PC-3 (cell line): ENCODE data around the gene SCAP. TPM values are rescaled to one million over a fixed set of nuclear protein-coding genes. Genes with fewer than 3 reads are reported as not detected.

Source experiments
- ATAC-seq: fragments of 200-7000 bp; cut with Tn5 transposase; 2 replicates; pipeline ENCODE4 v1.9.1; 2020; ENCODE audit warnings: mild to moderate bottlenecking, moderate library complexity
- BruUV-seq: library from RNA; stranded (reverse); fragments of 400-500 nt; replicated peaks from 2 replicates; lab custom pipeline; 2021; lab: Mats Ljungman, UMichigan
- CTCF ChIA-PET: fragments of 300-600 bp; sonication (Branson Sonifier 250); formaldehyde crosslinking; loops from one replicate; lab custom pipeline; 2022; ENCODE audit warnings: antibody characterized with exemption; lab: Charles Lee
- POLR2A ChIA-PET: fragments of 300-600 bp; sonication (Branson Sonifier 250); formaldehyde crosslinking; loops from one replicate; lab custom pipeline; 2022; ENCODE audit warnings: antibody characterized with exemption; ENCODE audit not compliant: unreplicated experiment; lab: Charles Lee
- DNase-seq: peaks from one replicate; pipeline ENCODE4 v3.0.0-alpha.2; 2015
- H2AFZ ChIP-seq: fragments of 300-600 bp; sonication (generic); 2 replicates; pipeline ENCODE4 v1.6.0; 2016; ENCODE audit warnings: antibody characterized with exemption, low read length
- H3F3A ChIP-seq: fragments of 300-600 bp; sonication (generic); one replicate; pipeline ENCODE4 v1.6.0; 2017; ENCODE audit warnings: antibody characterized with exemption, low read length, control low read depth, mild to moderate bottlenecking; ENCODE audit not compliant: unreplicated experiment
- H3K27ac ChIP-seq: fragments of 300-600 bp; sonication (generic); 2 replicates; pipeline ENCODE4 v1.5.1; 2016; ENCODE audit warnings: mild to moderate bottlenecking, low read length
- H3K27me3 ChIP-seq: fragments of 300-600 bp; sonication (generic); 2 replicates; pipeline ENCODE4 v1.6.1; 2016; ENCODE audit warnings: low read length, mixed read lengths
- H3K36me3 ChIP-seq: fragments of 300-600 bp; sonication (generic); 2 replicates; pipeline ENCODE4 v1.6.1; 2016; ENCODE audit warnings: low read depth, mixed run types, low read length, mixed read lengths
- H3K4me1 ChIP-seq: fragments of 300-600 bp; sonication (generic); 2 replicates; pipeline ENCODE4 v1.5.1; 2016; ENCODE audit warnings: low read length; ENCODE audit not compliant: insufficient read depth
- H3K4me2 ChIP-seq: fragments of 300-600 bp; sonication (generic); 2 replicates; pipeline ENCODE4 v1.6.0; 2016; ENCODE audit warnings: low read length
- H3K4me3 ChIP-seq: fragments of 300-600 bp; sonication (generic); 2 replicates; pipeline ENCODE4 v1.5.1; 2016; ENCODE audit warnings: mild to moderate bottlenecking, low read length, mixed read lengths
- H3K79me2 ChIP-seq: fragments of 300-600 bp; sonication (generic); 2 replicates; pipeline ENCODE4 v1.6.1; 2017; ENCODE audit warnings: low read length, mixed read lengths
- H3K9ac ChIP-seq: fragments of 300-600 bp; sonication (generic); 2 replicates; pipeline ENCODE4 v1.6.0; 2016; ENCODE audit warnings: mild to moderate bottlenecking, low read length
- H3K9me2 ChIP-seq: fragments of 300-600 bp; sonication (generic); replicated peaks from 2 replicates; pipeline ENCODE4 v1.6.1; 2016; ENCODE audit warnings: mixed run types, low read length, mixed read lengths
- H3K9me3 ChIP-seq: fragments of 300-600 bp; sonication (generic); 2 replicates; pipeline ENCODE4 v1.6.1; 2016; ENCODE audit warnings: low read length, mixed read lengths
- H4K20me1 ChIP-seq: fragments of 300-600 bp; sonication (generic); 2 replicates; pipeline ENCODE4 v1.6.1; 2016; ENCODE audit warnings: low read length, mixed read lengths
- CTCF ChIP-seq: fragments of 300-600 bp; sonication (generic); conservative IDR thresholded peaks from 2 replicates; pipeline ENCODE4 v1.5.1; 2017; ENCODE audit warnings: antibody characterized with exemption, low read depth, mild to moderate bottlenecking, low read length
- EZH2 ChIP-seq: fragments of 300-600 bp; sonication (generic); IDR thresholded peaks from one replicate; pipeline ENCODE4 v1.6.1; 2017; ENCODE audit warnings: antibody characterized with exemption, mild to moderate bottlenecking, low read length; ENCODE audit not compliant: unreplicated experiment
- EZH2phosphoT487 ChIP-seq: fragments of 300-600 bp; sonication (generic); IDR thresholded peaks from 2 replicates; pipeline ENCODE4 v1.6.1; 2018; ENCODE audit warnings: mild to moderate bottlenecking, antibody characterized with exemption, low read length, borderline replicate concordance
- intact Hi-C: fragments of 100-400 bp; cut with micrococcal nuclease; formaldehyde crosslinking; loops from 2 replicates; pipeline ENCODE4 v1.9.0; 2023
- total RNA-seq: library from RNA; depleted of rRNA; stranded (reverse); fragments of >200 nt; gene quantifications from 2 replicates; pipeline ENCODE4 v1.2.3, GENCODE V29; 2014

The SCAP gene
- total RNA-seq, 1 experiment from 2014 or later: 84.7 TPM

- H3K4me2 ChIP-seq: no peak overlapping the region
- intact Hi-C loops: no loop called here
- H3K36me3 ChIP-seq: peaks cover 16% of the 10 kb centered on the region; the same call in 1 of the 2 replicates
- H3K9me2 ChIP-seq: no peaks in the 10 kb centered on the region
- ChIA-PET POLR2A (no interaction called here), CTCF (no interaction called here)
- DNase-seq: no peak
- H3K27me3 ChIP-seq: no peaks in the 10 kb centered on the region
- H3K9ac ChIP-seq: no peak overlapping the region
- ATAC-seq: no peak
- no TSS peak for BruUV-seq
- H3K27ac ChIP-seq: no peak overlapping the region
- H4K20me1 ChIP-seq: peaks cover 23% of the 10 kb centered on the region
- no peak overlapping the region for H2AFZ ChIP-seq
- peaks cover 53% of the 10 kb centered on the region for H3K79me2 ChIP-seq
- no peaks in the 10 kb centered on the region for H3K9me3 ChIP-seq
- peaks cover 2% of the 10 kb centered on the region for H3K4me1 ChIP-seq
- no peak overlapping the region for H3K4me3 ChIP-seq
- H3F3A ChIP-seq: no peaks in the 10 kb centered on the region
- TF ChIP-seq CTCF (no peak), EZH2phosphoT487 (no peak), EZH2 (no peak)
These were observed 76.0 kb downstream of the SCAP start for GRCh38 chr3:47399531-47400270.

- TF ChIP-seq CTCF (no peak), EZH2 (no peak), EZH2phosphoT487 (no peak)
- H3K4me1 ChIP-seq: peaks cover 9% of the 10 kb centered on the region
- no peaks in the 10 kb centered on the region for H3F3A ChIP-seq
- intact Hi-C loops: no loop called here
- peaks cover 29% of the 10 kb centered on the region for H4K20me1 ChIP-seq
- no peaks in the 10 kb centered on the region for H3K9me3 ChIP-seq
- no peak for ATAC-seq
- POLR2A ChIA-PET: no interaction called here
- peaks cover 16% of the 10 kb centered on the region; the same call in 1 of the 2 replicates for H3K36me3 ChIP-seq
- H3K27me3 ChIP-seq: no peaks in the 10 kb centered on the region
- no peak overlapping the region for H3K27ac ChIP-seq
- no peak overlapping the region for H2AFZ ChIP-seq
- H3K4me3 ChIP-seq: no peak overlapping the region
- CTCF ChIA-PET: no interaction called here
- no peak overlapping the region for H3K4me2 ChIP-seq
- no TSS peak for BruUV-seq
- H3K79me2 ChIP-seq: peaks cover 56% of the 10 kb centered on the region
- H3K9me2 ChIP-seq: no peaks in the 10 kb centered on the region
- DNase-seq: no peak
- no peak overlapping the region for H3K9ac ChIP-seq
These were observed 76.7 kb downstream of the SCAP start for GRCh38 chr3:47399016-47399415.

GRCh38 chr3:47398228-47398627, 77.5 kb downstream of the SCAP start:
- peaks cover 59% of the 10 kb centered on the region for H3K79me2 ChIP-seq
- no peaks in the 10 kb centered on the region for H3F3A ChIP-seq
- no peak overlapping the region for H3K9ac ChIP-seq
- intact Hi-C loops: no loop called here
- POLR2A ChIA-PET: no interaction called here
- no peak overlapping the region for H3K4me3 ChIP-seq
- H3K4me2 ChIP-seq: no peak overlapping the region
- peaks cover 18% of the 10 kb centered on the region; the same call in 1 of the 2 replicates for H3K36me3 ChIP-seq
- TF ChIP-seq EZH2: no peak
- no peak for TF ChIP-seq EZH2phosphoT487
- TF ChIP-seq CTCF: no peak
- CTCF ChIA-PET: no interaction called here
- ATAC-seq (no peak), DNase-seq (no peak)
- no TSS peak for BruUV-seq
- H3K27me3 ChIP-seq: no peaks in the 10 kb centered on the region
- H3K27ac ChIP-seq: no peak overlapping the region
- H3K4me1 ChIP-seq: peaks cover 12% of the 10 kb centered on the region
- H3K9me3 ChIP-seq: no peaks in the 10 kb centered on the region
- H2AFZ ChIP-seq: no peak overlapping the region
- no peaks in the 10 kb centered on the region for H3K9me2 ChIP-seq
- H4K20me1 ChIP-seq: peaks cover 28% of the 10 kb centered on the region
